Smooth muscle cell (in vitro differentiated cells): ENCODE results near the gene NIT1. TPM values are rescaled to one million over a fixed set of nuclear protein-coding genes. Genes with fewer than 3 reads are reported as not detected.
A peak's percentile ranks its signal among the peaks of the same experiment; 100 is the strongest.

Experiments used
- DNase-seq: peaks from one replicate; lab custom pipeline; 2025; ENCODE audit not compliant: unreplicated experiment; lab: John Stamatoyannopoulos, UW
- H2AFZ ChIP-seq: fragments of 200-600 bp; sonication (generic); 2 replicates; pipeline ENCODE4 v1.6.0; 2016; ENCODE audit warnings: antibody characterized with exemption, low read depth, mild to moderate bottlenecking
- H3F3A ChIP-seq: fragments of 200-600 bp; sonication (generic); 2 replicates; pipeline ENCODE4 v1.6.0; 2017; ENCODE audit warnings: antibody characterized with exemption, low read depth
- H3K27ac ChIP-seq: fragments of 200-600 bp; sonication (generic); 2 replicates; pipeline ENCODE4 v1.5.1; 2016; ENCODE audit warnings: low read depth, mild to moderate bottlenecking
- H3K27me3 ChIP-seq: fragments of 200-600 bp; sonication (generic); 2 replicates; pipeline ENCODE4 v1.6.1; 2016; ENCODE audit warnings: low read depth, mild to moderate bottlenecking
- H3K36me3 ChIP-seq: fragments of 200-600 bp; sonication (generic); 2 replicates; pipeline ENCODE4 v1.5.1; 2016; ENCODE audit warnings: low read depth
- H3K4me1 ChIP-seq: fragments of 200-600 bp; sonication (generic); 2 replicates; pipeline ENCODE4 v1.5.1; 2016; ENCODE audit warnings: low read depth
- H3K4me2 ChIP-seq: fragments of 200-600 bp; sonication (generic); 2 replicates; pipeline ENCODE4 v1.6.0; 2016; ENCODE audit warnings: mild to moderate bottlenecking
- H3K4me3 ChIP-seq: fragments of 200-600 bp; sonication (generic); 2 replicates; pipeline ENCODE4 v1.5.1; 2016; ENCODE audit warnings: mild to moderate bottlenecking
- H3K79me2 ChIP-seq: fragments of 200-600 bp; sonication (generic); 2 replicates; pipeline ENCODE4 v1.6.0; 2016; ENCODE audit warnings: low read depth, mild to moderate bottlenecking
- H3K9ac ChIP-seq: fragments of 200-600 bp; sonication (generic); 2 replicates; pipeline ENCODE4 v1.6.0; 2016; ENCODE audit warnings: low read depth
- H3K9me3 ChIP-seq: fragments of 200-600 bp; sonication (generic); replicated peaks from 2 replicates; pipeline ENCODE4 v1.5.1; 2016; ENCODE audit warnings: low read depth
- H4K20me1 ChIP-seq: fragments of 200-600 bp; sonication (generic); 2 replicates; pipeline ENCODE4 v1.6.0; 2016; ENCODE audit warnings: low read depth
- CTCF ChIP-seq: fragments of 200-600 bp; sonication (generic); IDR thresholded peaks from 2 replicates; pipeline ENCODE4 v1.5.1; 2017; ENCODE audit warnings: borderline replicate concordance, mild to moderate bottlenecking, antibody characterized with exemption; ENCODE audit not compliant: insufficient read depth, poor library complexity, severe bottlenecking
- WGBS: methylation state at CpG from one replicate; pipeline ENCODE4 v1.1.7; 2016; ENCODE audit warnings: low lambda C conversion rate; 5-methylcytosine and 5-hydroxymethylcytosine counted together
- polyA plus RNA-seq: library from polyadenylated mRNA; unstranded; fragments of >200 nt; fragmentation: Nextera tagmentation; extraction: Ambion mirVana; gene quantifications from 2 replicates; pipeline ENCODE4 v1.2.1, GENCODE V29; 2016
- small RNA-seq: library from RNA; depleted of rRNA; stranded (forward); fragments of <200 nt; gene quantifications from one replicate; pipeline ENCODE3, GENCODE V24; 2014
- total RNA-seq: library from RNA; depleted of rRNA; stranded (reverse); fragments of >200 nt; gene quantifications from 2 replicates; pipeline ENCODE4 v1.2.3, GENCODE V29; 2014

NIT1 gene
- total and polyA plus RNA-seq, 2 experiments from 2014 or later = 33.6 to 37.6 TPM

GRCh38 chr1:161166669-161167548, 49.0 kb downstream of the NIT1 start:
- Histone ChIP-seq H3K79me2 (no peaks in the 10 kb centered on the region), H3K4me1 (peaks cover 11% of the 10 kb centered on the region), H3K9ac (peak overlapping the region; percentile 96), H4K20me1 (no peaks in the 10 kb centered on the region), H3K36me3 (no peaks in the 10 kb centered on the region), H3K9me3 (no peaks in the 10 kb centered on the region), H3K27me3 (no peaks in the 10 kb centered on the region), H3K27ac (peak overlapping the region; percentile 99), H2AFZ (peak overlapping the region; percentile 43), H3K4me2 (peak overlapping the region; percentile 96), H3F3A (peaks cover 10% of the 10 kb centered on the region), H3K4me3 (peak overlapping the region; percentile 58)
- DNase-seq = no peak
- 11% methylated on average over 33 of the region's 33 CpGs for WGBS
- TF ChIP-seq CTCF = no peak

DNA sequence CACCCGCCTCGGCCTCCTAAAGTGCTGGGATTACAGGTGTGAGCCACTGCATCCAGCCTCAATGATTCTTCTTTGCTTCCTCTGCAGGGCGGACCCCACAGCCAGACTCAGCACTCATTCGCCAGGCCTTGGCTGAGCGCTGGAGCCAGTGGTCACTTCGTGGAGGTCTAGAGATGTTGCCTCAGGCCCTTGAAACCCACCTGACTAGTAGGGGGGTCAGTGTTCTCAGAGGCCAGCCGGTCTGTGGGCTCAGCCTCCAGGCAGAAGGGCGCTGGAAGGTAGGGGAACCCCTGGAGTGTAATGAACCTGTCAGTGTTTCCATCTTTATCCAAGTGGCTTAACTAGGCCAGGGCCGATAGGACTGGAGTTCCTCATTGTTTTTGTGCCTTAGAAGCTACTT, 51.0 kb downstream of the NIT1 start:
- Histone ChIP-seq H3K9ac (no peak overlapping the region), H3K27me3 (no peaks in the 10 kb centered on the region), H3K9me3 (no peaks in the 10 kb centered on the region), H3K4me1 (peaks cover 11% of the 10 kb centered on the region), H3K36me3 (no peaks in the 10 kb centered on the region), H3K4me3 (no peak overlapping the region), H4K20me1 (no peaks in the 10 kb centered on the region), H3F3A (peaks cover 10% of the 10 kb centered on the region), H3K79me2 (no peaks in the 10 kb centered on the region), H3K4me2 (no peak overlapping the region), H3K27ac (no peak overlapping the region), H2AFZ (no peak overlapping the region)
- DNase-seq = no peak
- 97% methylated on average over 9 of the region's 9 CpGs for WGBS
- TF ChIP-seq CTCF = no peak

Small RNAs within 50 kb of the gene (small RNA-seq; reads per million reads assigned to genes)
- not detected for gene RF01225

Other genes starting within 250 kb of the NIT1 start
- not detected in 2 replicates for gene ITLN1, start 232.9 kb upstream of the NIT1 start, total RNA-seq
- not detected in 2 replicates for gene ITLN1, start 232.9 kb upstream of the NIT1 start, polyA plus RNA-seq
- not detected in 2 replicates for gene ITLN2, start 163.3 kb upstream of the NIT1 start, total RNA-seq
- gene ITLN2, start 163.3 kb upstream of the NIT1 start, polyA plus RNA-seq = not detected in 2 replicates
- gene F11R, start 97.0 kb upstream of the NIT1 start, total RNA-seq = 57.8 and 62.5 TPM in 2 replicates
- gene F11R, start 97.0 kb upstream of the NIT1 start, polyA plus RNA-seq = 26.4 and 35.6 TPM in 2 replicates
- 11.5 and 48.0 TPM in 2 replicates for gene TSTD1, start 79.1 kb upstream of the NIT1 start, total RNA-seq
- gene TSTD1, start 79.1 kb upstream of the NIT1 start, polyA plus RNA-seq = 26.0 and 63.2 TPM in 2 replicates
- 47.0 and 51.7 TPM in 2 replicates for gene USF1, start 72.1 kb upstream of the NIT1 start, total RNA-seq
- 18.2 and 20.0 TPM in 2 replicates for gene USF1, start 72.1 kb upstream of the NIT1 start, polyA plus RNA-seq
- 0.90 and 1.2 TPM in 2 replicates for gene ARHGAP30, start 48.2 kb upstream of the NIT1 start, total RNA-seq
- 0.13 and 1.1 TPM in 2 replicates for gene ARHGAP30, start 48.2 kb upstream of the NIT1 start, polyA plus RNA-seq
- gene NECTIN4, start 28.5 kb upstream of the NIT1 start, total RNA-seq = 18.2 and 27.6 TPM in 2 replicates
- 12.7 and 32.8 TPM in 2 replicates for gene NECTIN4, start 28.5 kb upstream of the NIT1 start, polyA plus RNA-seq
- 2.2 and 10.0 TPM in 2 replicates for gene KLHDC9, start 19.7 kb upstream of the NIT1 start, total RNA-seq
- gene KLHDC9, start 19.7 kb upstream of the NIT1 start, polyA plus RNA-seq = 3.3 and 4.6 TPM in 2 replicates
- gene PFDN2, start 68 bp upstream of the NIT1 start, total RNA-seq = 49.0 and 82.0 TPM in 2 replicates
- gene PFDN2, start 68 bp upstream of the NIT1 start, polyA plus RNA-seq = 139 and 150 TPM in 2 replicates
- 36.3 and 36.9 TPM in 2 replicates for gene DEDD, start 14.6 kb downstream of the NIT1 start, total RNA-seq
- gene DEDD, start 14.6 kb downstream of the NIT1 start, polyA plus RNA-seq = 33.7 and 38.6 TPM in 2 replicates
- gene UFC1, start 35.9 kb downstream of the NIT1 start, total RNA-seq = 57.1 and 58.2 TPM in 2 replicates
- gene UFC1, start 35.9 kb downstream of the NIT1 start, polyA plus RNA-seq = 81.5 and 94.5 TPM in 2 replicates
- 6.9 and 10.7 TPM in 2 replicates for gene USP21, start 41.4 kb downstream of the NIT1 start, total RNA-seq
- gene USP21, start 41.4 kb downstream of the NIT1 start, polyA plus RNA-seq = 25.4 and 30.8 TPM in 2 replicates
- gene PPOX, start 48.3 kb downstream of the NIT1 start, total RNA-seq = 14.2 and 16.5 TPM in 2 replicates
- gene PPOX, start 48.3 kb downstream of the NIT1 start, polyA plus RNA-seq = 23.8 and 31.6 TPM in 2 replicates
- 21.4 and 21.9 TPM in 2 replicates for gene B4GALT3, start 59.4 kb downstream of the NIT1 start, total RNA-seq
- 44.9 and 47.0 TPM in 2 replicates for gene B4GALT3, start 59.4 kb downstream of the NIT1 start, polyA plus RNA-seq
- 11.5 and 17.1 TPM in 2 replicates for gene ADAMTS4, start 80.9 kb downstream of the NIT1 start, total RNA-seq
- 17.7 and 28.3 TPM in 2 replicates for gene ADAMTS4, start 80.9 kb downstream of the NIT1 start, polyA plus RNA-seq
- gene NDUFS2, start 84.3 kb downstream of the NIT1 start, total RNA-seq = 54.3 and 58.1 TPM in 2 replicates
- gene NDUFS2, start 84.3 kb downstream of the NIT1 start, polyA plus RNA-seq = 136 and 139 TPM in 2 replicates
- not detected in 2 replicates for gene FCER1G, start 97.2 kb downstream of the NIT1 start, total RNA-seq
- 0.78 and 0.98 TPM in 2 replicates for gene FCER1G, start 97.2 kb downstream of the NIT1 start, polyA plus RNA-seq
- not detected in 2 replicates for gene APOA2, start 105.5 kb downstream of the NIT1 start, total RNA-seq
- gene APOA2, start 105.5 kb downstream of the NIT1 start, polyA plus RNA-seq = 1.6 and 3.6 TPM in 2 replicates
- gene TOMM40L, start 108.0 kb downstream of the NIT1 start, total RNA-seq = 3.3 and 8.6 TPM in 2 replicates
- gene TOMM40L, start 108.0 kb downstream of the NIT1 start, polyA plus RNA-seq = 8.3 and 9.0 TPM in 2 replicates
- gene NR1I3, start 120.1 kb downstream of the NIT1 start, total RNA-seq = not detected in 2 replicates
- 0.46 and 0.90 TPM in 2 replicates for gene NR1I3, start 120.1 kb downstream of the NIT1 start, polyA plus RNA-seq
- gene PCP4L1, start 140.6 kb downstream of the NIT1 start, total RNA-seq = 0.09 and 0.13 TPM in 2 replicates
- 0.28 TPM in 1 of 2 replicates, not detected in the other for gene PCP4L1, start 140.6 kb downstream of the NIT1 start, polyA plus RNA-seq
- not detected in 2 replicates for gene MPZ, start 191.9 kb downstream of the NIT1 start, total RNA-seq
- gene MPZ, start 191.9 kb downstream of the NIT1 start, polyA plus RNA-seq = 0.22 TPM in 1 of 2 replicates, not detected in the other
- gene SDHC, start 196.3 kb downstream of the NIT1 start, total RNA-seq = 153 and 179 TPM in 2 replicates
- 333 and 342 TPM in 2 replicates for gene SDHC, start 196.3 kb downstream of the NIT1 start, polyA plus RNA-seq
- not detected in 2 replicates for gene CFAP126, start 249.8 kb downstream of the NIT1 start, total RNA-seq
- not detected in 2 replicates for gene CFAP126, start 249.8 kb downstream of the NIT1 start, polyA plus RNA-seq